CD4-positive, alpha-beta T cell (primary cell): ENCODE data around the gene EPHB4. TPM values are rescaled to one million over a fixed set of nuclear protein-coding genes. Genes with fewer than 3 reads are reported as not detected.

Experiments
- ATAC-seq: fragments of 200-7000 bp; cut with Tn5 transposase; one replicate; pipeline ENCODE4 v1.10.0; 2022; ENCODE audit warnings: mild to moderate bottlenecking; ENCODE audit not compliant: poor library complexity
- CTCF ChIA-PET: fragments of 350-600 bp; sonication (Branson Sonifier 250); formaldehyde crosslinking; loops from one replicate; lab custom pipeline; 2021; ENCODE audit warnings: antibody characterized with exemption, inconsistent platforms; lab: Charles Lee
- POLR2A ChIA-PET: fragments of 350-600 bp; sonication (Branson Sonifier 250); formaldehyde crosslinking; loops from one replicate; lab custom pipeline; 2021; ENCODE audit warnings: antibody characterized with exemption, inconsistent platforms; lab: Charles Lee
- DNase-seq, 14 experiments: peaks; one replicate each; pipeline ENCODE4 v3.0.0-alpha.2; 2013 to 2020; ENCODE audit warnings: mixed read lengths in 2 of 14
- H3K27ac ChIP-seq, 2 donors: one replicate each; pipeline versions ENCODE4 v1.5.1 to v1.7.0; 2013; ENCODE audit warnings: low read length in 2 of 2, low read depth in 1 of 2, mild to moderate bottlenecking in 1 of 2
- H3K27me3 ChIP-seq, 2 experiments: 1 replicate in 1 of 2; 2 replicates in 1 of 2; pipeline versions ENCODE4 v1.6.1 to v1.7.0; 2013; ENCODE audit warnings: low read length in 2 of 2, control low read depth in 1 of 2, mild to moderate bottlenecking in 1 of 2, moderate library complexity in 1 of 2; ENCODE audit not compliant: insufficient read depth in 2 of 2, control insufficient read depth in 1 of 2
- H3K36me3 ChIP-seq: one replicate; pipeline ENCODE4 v1.6.1; 2013; ENCODE audit warnings: low read length, control low read depth; ENCODE audit not compliant: insufficient read depth
- H3K4me1 ChIP-seq: one replicate; pipeline ENCODE4 v1.6.1; 2013; ENCODE audit warnings: low read length, control low read depth; ENCODE audit not compliant: insufficient read depth
- H3K4me3 ChIP-seq: one replicate; pipeline ENCODE4 v1.5.1; 2013; ENCODE audit warnings: mild to moderate bottlenecking, low read length, moderate library complexity
- H3K9me3 ChIP-seq, 2 experiments: 1 replicate in 1 of 2; 2 replicates in 1 of 2; pipeline versions ENCODE4 v1.6.1 to v1.7.0; 2013; ENCODE audit warnings: low read length in 2 of 2, mild to moderate bottlenecking in 2 of 2, control low read depth in 1 of 2, moderate library complexity in 1 of 2; ENCODE audit not compliant: control insufficient read depth in 1 of 2, insufficient read depth in 1 of 2
- H3K27ac Mint-ChIP-seq: one replicate; pipeline ENCODE4 v1.8.0; 2020; ENCODE audit warnings: mixed read lengths
- H3K27me3 Mint-ChIP-seq: one replicate; pipeline ENCODE4 v1.8.0; 2021; ENCODE audit warnings: mixed read lengths
- H3K36me3 Mint-ChIP-seq: one replicate; pipeline ENCODE4 v1.8.0; 2021; ENCODE audit warnings: low read depth, mixed read lengths
- H3K4me1 Mint-ChIP-seq: one replicate; pipeline ENCODE4 v1.8.0; 2021; ENCODE audit warnings: low read depth, mixed read lengths
- H3K4me3 Mint-ChIP-seq: one replicate; pipeline ENCODE4 v1.8.0; 2020; ENCODE audit warnings: mild to moderate bottlenecking, mixed read lengths
- H3K9me3 Mint-ChIP-seq: one replicate; pipeline ENCODE4 v1.8.0; 2020; ENCODE audit warnings: mixed read lengths
- CTCF ChIP-seq: fragments of 200-600 bp; IDR thresholded peaks from one replicate; pipeline ENCODE4 v1.8.0; 2022; ENCODE audit warnings: antibody characterized with exemption, mild to moderate bottlenecking
- intact Hi-C, 2 experiments: fragments of 100-400 bp; cut with DNase I in 1 of 2; cut with micrococcal nuclease in 1 of 2; formaldehyde crosslinking; loops; one replicate each; pipeline versions ENCODE4 v1.15.1 to v1.9.0; 2023 to 2025; cut with DNase I, micrococcal nuclease
- total RNA-seq, 174 experiments: library from RNA in 2 of 174; stranded (reverse) in 2 of 174; gene quantifications; one replicate each; pipeline ENCODE4 v1.2.3 and lab custom pipeline; 2021 to 2026

The EPHB4 gene
- total RNA-seq, 2 experiments from 2014 or later = 8.4 to 8.9 TPM

- CTCF ChIA-PET = no interaction called here
- peak overlapping the region; percentile 11 for H3K4me3 Mint-ChIP-seq
- Histone ChIP-seq H3K27ac (peak overlapping the region in 1 of 2 donors; percentile 40), H3K27me3 (no peaks in the 10 kb centered on the region), H3K9me3 (no peaks in the 10 kb centered on the region), H3K4me1 (peaks cover 28% of the 10 kb centered on the region), H3K4me3 (peak overlapping the region; percentile 61), H3K36me3 (peaks cover 27% of the 10 kb centered on the region)
- POLR2A ChIA-PET = interaction anchor here (1.0 to 1.1 kb wide), 2 partner anchors 16 to 20 kb away, joined by 3 to 5 read pairs; partner anchors contain the start of gene SLC12A9
- no peaks in the 10 kb centered on the region for H3K27me3 Mint-ChIP-seq
- peak in 1 of 14 experiments; percentile 35 for DNase-seq
- H3K36me3 Mint-ChIP-seq = peaks cover 19% of the 10 kb centered on the region
- peaks cover 9% of the 10 kb centered on the region for H3K4me1 Mint-ChIP-seq
- no peak for ATAC-seq
- TF ChIP-seq CTCF = no peak
- H3K27ac Mint-ChIP-seq = peak overlapping the region; percentile 81
- no peaks in the 10 kb centered on the region for H3K9me3 Mint-ChIP-seq
- intact Hi-C loops = no loop called here
Observed at GRCh38 chr7:100867776-100868485, 40.6 kb upstream of the EPHB4 start.

GRCh38 chr7:100867040-100867775, 39.9 kb upstream of the EPHB4 start, which contains the start of gene TRIP6:
TRIP6 (plus strand) TSS chr7:100867387; CDS start chr7:100867498, 111 bp downstream.
- no peaks in the 10 kb centered on the region for H3K9me3 Mint-ChIP-seq
- no peak for TF ChIP-seq CTCF
- H3K4me3 Mint-ChIP-seq = peak within 1 kb of the TSS; percentile 76
- intact Hi-C loops = no loop called here
- ATAC-seq = peak; percentile 47
- DNase-seq = peak in 7 of 14 experiments; percentile 24 to 71 (median 53)
- H3K27ac Mint-ChIP-seq = peak within 1 kb of the TSS; percentile 81
- ChIA-PET POLR2A (interaction anchor here (1.0 to 1.4 kb wide), 4 partner anchors 8 to 20 kb away, joined by 3 to 5 read pairs (median 4); partner anchors contain the start of genes SLC12A9 and SRRT), CTCF (no interaction called here)
- Histone ChIP-seq H3K4me1 (peaks cover 28% of the 10 kb centered on the region), H3K27ac (peak within 1 kb of the TSS; percentile 40 to 41), H3K36me3 (peaks cover 29% of the 10 kb centered on the region), H3K4me3 (peak within 1 kb of the TSS; percentile 61), H3K27me3 (no peaks in the 10 kb centered on the region), H3K9me3 (no peaks in the 10 kb centered on the region)
- no peaks in the 10 kb centered on the region for H3K27me3 Mint-ChIP-seq
- peaks cover 9% of the 10 kb centered on the region for H3K4me1 Mint-ChIP-seq
- peaks cover 23% of the 10 kb centered on the region for H3K36me3 Mint-ChIP-seq

GRCh38 chr7:100866729-100867039, 39.4 kb upstream of the EPHB4 start:
- Mint-ChIP-seq H3K27ac (peak overlapping the region; percentile 81), H3K36me3 (peaks cover 27% of the 10 kb centered on the region), H3K27me3 (no peaks in the 10 kb centered on the region), H3K4me1 (peaks cover 9% of the 10 kb centered on the region), H3K9me3 (no peaks in the 10 kb centered on the region), H3K4me3 (peak overlapping the region; percentile 71)
- POLR2A ChIA-PET = interaction anchor here (1.0 to 1.4 kb wide), 3 partner anchors 8 to 21 kb away, joined by 4 to 5 read pairs (median 4); partner anchors contain the start of genes SLC12A9 and SRRT
- ATAC-seq (no peak), DNase-seq (no peak)
- intact Hi-C loops = no loop called here
- CTCF ChIA-PET = no interaction called here
- Histone ChIP-seq H3K27me3 (no peaks in the 10 kb centered on the region), H3K4me3 (peak overlapping the region; percentile 61), H3K27ac (peak overlapping the region in 1 of 2 donors; percentile 41), H3K36me3 (peaks cover 29% of the 10 kb centered on the region), H3K9me3 (no peaks in the 10 kb centered on the region), H3K4me1 (peaks cover 28% of the 10 kb centered on the region)
- TF ChIP-seq CTCF = no peak
